Lower leg skin (tissue), 3 donors: ENCODE data around the gene LHX4.

ENCODE experiments used
- POLR2A ChIP-seq, 2 donors: fragments of 450-650 bp; IDR thresholded peaks; one replicate each; pipeline ENCODE4 v1.6.1; 2016 to 2017; ENCODE audit warnings: antibody characterized with exemption in 2 of 2, mild to moderate bottlenecking in 1 of 2, moderate library complexity in 1 of 2
- TF ChIP-seq, protein P1 (sequence below), 3 donors: fragments of 450-650 bp; IDR thresholded peaks; one replicate each; pipeline ENCODE4 v1.5.1; 2016; ENCODE audit warnings: antibody characterized with exemption in 3 of 3, mild to moderate bottlenecking in 3 of 3, moderate library complexity in 2 of 3

- TF ChIP-seq, protein P1, sequence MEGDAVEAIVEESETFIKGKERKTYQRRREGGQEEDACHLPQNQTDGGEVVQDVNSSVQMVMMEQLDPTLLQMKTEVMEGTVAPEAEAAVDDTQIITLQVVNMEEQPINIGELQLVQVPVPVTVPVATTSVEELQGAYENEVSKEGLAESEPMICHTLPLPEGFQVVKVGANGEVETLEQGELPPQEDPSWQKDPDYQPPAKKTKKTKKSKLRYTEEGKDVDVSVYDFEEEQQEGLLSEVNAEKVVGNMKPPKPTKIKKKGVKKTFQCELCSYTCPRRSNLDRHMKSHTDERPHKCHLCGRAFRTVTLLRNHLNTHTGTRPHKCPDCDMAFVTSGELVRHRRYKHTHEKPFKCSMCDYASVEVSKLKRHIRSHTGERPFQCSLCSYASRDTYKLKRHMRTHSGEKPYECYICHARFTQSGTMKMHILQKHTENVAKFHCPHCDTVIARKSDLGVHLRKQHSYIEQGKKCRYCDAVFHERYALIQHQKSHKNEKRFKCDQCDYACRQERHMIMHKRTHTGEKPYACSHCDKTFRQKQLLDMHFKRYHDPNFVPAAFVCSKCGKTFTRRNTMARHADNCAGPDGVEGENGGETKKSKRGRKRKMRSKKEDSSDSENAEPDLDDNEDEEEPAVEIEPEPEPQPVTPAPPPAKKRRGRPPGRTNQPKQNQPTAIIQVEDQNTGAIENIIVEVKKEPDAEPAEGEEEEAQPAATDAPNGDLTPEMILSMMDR (IDR thresholded peaks at IDR 0.05): no peak
- TF ChIP-seq POLR2A (IDR thresholded peaks at IDR 0.05): no peak
Observed at GRCh38 chr1:180269645-180270529, 39.8 kb downstream of the LHX4 start.
